ENCODE data around the gene CCDC195. TPM values are rescaled to one million over a fixed set of nuclear protein-coding genes. Genes with fewer than 3 reads are reported as not detected.

Gene CCDC195
- total RNA-seq, 4 donors from 2014 or later, result not detected

DNA sequence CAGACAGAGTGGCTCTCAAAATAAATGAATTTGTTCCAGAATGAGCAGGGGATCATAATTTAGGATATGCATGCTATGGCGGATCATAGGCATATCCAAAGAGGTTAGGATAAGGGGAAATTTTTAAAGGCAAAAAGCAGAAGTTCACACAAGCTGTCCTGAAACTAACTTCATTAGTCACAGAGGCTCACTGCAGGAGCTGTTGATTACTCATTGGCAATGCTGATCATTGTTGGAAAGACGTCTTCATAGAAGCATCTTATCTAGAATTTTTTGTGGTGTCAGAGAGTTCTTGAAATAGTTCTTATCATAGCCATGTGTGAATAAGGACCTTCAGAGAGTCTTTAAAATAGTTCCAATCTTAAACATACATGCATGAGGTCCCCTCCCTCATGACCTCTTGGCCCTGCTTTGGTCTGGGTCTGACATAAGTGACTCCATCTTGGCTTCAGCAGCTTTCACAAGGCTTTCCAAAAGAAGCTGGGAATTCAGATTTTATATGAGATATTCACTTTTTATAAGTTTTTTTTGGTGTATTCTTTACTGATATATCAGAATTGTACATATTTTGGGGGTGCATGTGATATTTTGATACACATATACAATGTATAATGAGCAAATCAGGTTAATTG is 7.5 kb upstream of the CCDC195 start:
- H3K4me1 ChIP-seq, result no peaks in the 10 kb centered on the region
- no peak overlapping the region for H3K27ac ChIP-seq
- DNase-seq, result no peak
- WGBS, 2 donors (ENCODE audit: low coverage in 1 of 2), result 70 to 75% methylated on average over 2 of the region's 2 CpGs
- intact Hi-C loops (cut with DNase I; ENCODE audit: low total_unique reads), result no loop called here
- H3K9me3 ChIP-seq, result peaks cover 0 to 6% of the 10 kb centered on the region in 2 donors
- no peak overlapping the region for H3K4me3 ChIP-seq
- TF ChIP-seq, protein P1, sequence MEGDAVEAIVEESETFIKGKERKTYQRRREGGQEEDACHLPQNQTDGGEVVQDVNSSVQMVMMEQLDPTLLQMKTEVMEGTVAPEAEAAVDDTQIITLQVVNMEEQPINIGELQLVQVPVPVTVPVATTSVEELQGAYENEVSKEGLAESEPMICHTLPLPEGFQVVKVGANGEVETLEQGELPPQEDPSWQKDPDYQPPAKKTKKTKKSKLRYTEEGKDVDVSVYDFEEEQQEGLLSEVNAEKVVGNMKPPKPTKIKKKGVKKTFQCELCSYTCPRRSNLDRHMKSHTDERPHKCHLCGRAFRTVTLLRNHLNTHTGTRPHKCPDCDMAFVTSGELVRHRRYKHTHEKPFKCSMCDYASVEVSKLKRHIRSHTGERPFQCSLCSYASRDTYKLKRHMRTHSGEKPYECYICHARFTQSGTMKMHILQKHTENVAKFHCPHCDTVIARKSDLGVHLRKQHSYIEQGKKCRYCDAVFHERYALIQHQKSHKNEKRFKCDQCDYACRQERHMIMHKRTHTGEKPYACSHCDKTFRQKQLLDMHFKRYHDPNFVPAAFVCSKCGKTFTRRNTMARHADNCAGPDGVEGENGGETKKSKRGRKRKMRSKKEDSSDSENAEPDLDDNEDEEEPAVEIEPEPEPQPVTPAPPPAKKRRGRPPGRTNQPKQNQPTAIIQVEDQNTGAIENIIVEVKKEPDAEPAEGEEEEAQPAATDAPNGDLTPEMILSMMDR (IDR thresholded peaks at IDR 0.05), result no peak
- TF ChIP-seq POLR2A (IDR thresholded peaks at IDR 0.05) (no peak), EP300 (IDR thresholded peaks at IDR 0.05; ENCODE audit: low read depth) (no peak), POLR2AphosphoS5 (IDR thresholded peaks at IDR 0.05) (no peak)
- no peaks in the 10 kb centered on the region for H3K27me3 ChIP-seq
- H3K36me3 ChIP-seq, result no peaks in the 10 kb centered on the region
- in situ Hi-C loops (cut with MboI; ENCODE audit: low pct_ligation_motif_present in 1 of 4, low pct_unique_long_range_greater_than_20kb in 1 of 4, low sequenced_read_pairs in 3 of 4), result no loop called here

DNA sequence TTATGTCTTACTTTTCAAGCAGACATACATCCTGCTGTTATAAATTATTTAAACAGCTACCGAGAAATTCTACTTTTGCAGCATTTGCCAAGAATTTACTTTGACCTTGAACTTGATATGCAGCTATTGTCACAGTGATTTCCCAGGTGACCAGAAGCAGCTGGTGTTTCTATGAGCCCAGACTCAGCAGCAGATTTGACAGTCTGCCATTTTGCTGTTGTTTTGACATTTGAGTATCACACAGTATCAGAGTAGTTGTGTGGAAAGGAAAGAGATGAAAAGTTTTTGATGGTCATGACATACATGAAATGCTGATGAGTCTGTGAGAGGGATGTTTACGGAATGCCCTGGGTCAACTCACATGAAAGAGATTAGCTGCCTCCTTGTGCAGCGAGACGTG is 6.6 kb upstream of the CCDC195 start:
- H3K9me3 ChIP-seq, result no peaks in the 10 kb centered on the region
- in situ Hi-C loops (cut with MboI; ENCODE audit: low pct_ligation_motif_present in 1 of 4, low pct_unique_long_range_greater_than_20kb in 1 of 4, low sequenced_read_pairs in 3 of 4), result no loop called here
- no peak overlapping the region for H3K27ac ChIP-seq
- no peak for DNase-seq
- H3K27me3 ChIP-seq, result no peaks in the 10 kb centered on the region
- 82 to 90% methylated on average over 2 to 4 of the region's 4 CpGs for WGBS, 2 donors (ENCODE audit: low coverage in 1 of 2)
- no peaks in the 10 kb centered on the region for H3K36me3 ChIP-seq
- no peaks in the 10 kb centered on the region for H3K4me1 ChIP-seq
- intact Hi-C loops (cut with DNase I; ENCODE audit: low total_unique reads), result no loop called here
- TF ChIP-seq, protein P1 (IDR thresholded peaks at IDR 0.05), result no peak
- TF ChIP-seq EP300 (IDR thresholded peaks at IDR 0.05; ENCODE audit: low read depth) (no peak), POLR2A (IDR thresholded peaks at IDR 0.05) (no peak), POLR2AphosphoS5 (IDR thresholded peaks at IDR 0.05) (no peak)
- H3K4me3 ChIP-seq, result no peak overlapping the region

DNA sequence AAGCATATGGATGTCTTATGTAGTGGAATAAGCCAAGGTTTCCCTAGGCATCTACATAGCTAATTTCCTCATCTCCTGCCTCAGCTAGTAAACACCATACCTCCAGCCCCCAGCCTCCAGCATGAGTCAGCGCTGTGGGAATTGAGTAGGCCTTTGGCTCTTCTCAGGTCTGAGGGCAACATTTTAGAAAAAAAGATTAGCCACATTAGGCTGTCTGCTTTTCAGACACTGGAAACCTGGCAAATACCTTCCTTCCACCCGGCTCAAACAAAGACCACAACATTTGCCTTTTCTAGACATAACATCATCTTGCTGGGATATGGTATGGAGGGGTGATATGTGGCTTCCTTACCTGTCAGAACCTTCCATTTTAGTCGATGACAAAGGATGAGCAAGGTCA is 6.1 kb upstream of the CCDC195 start:
- TF ChIP-seq EP300 (IDR thresholded peaks at IDR 0.05; ENCODE audit: low read depth) (no peak), POLR2A (IDR thresholded peaks at IDR 0.05) (no peak), POLR2AphosphoS5 (IDR thresholded peaks at IDR 0.05) (no peak)
- TF ChIP-seq, protein P1 (IDR thresholded peaks at IDR 0.05), result no peak
- intact Hi-C loops (cut with DNase I; ENCODE audit: low total_unique reads), result no loop called here
- Histone ChIP-seq H3K27me3 (no peaks in the 10 kb centered on the region), H3K27ac (no peak overlapping the region), H3K4me3 (no peak overlapping the region), H3K9me3 (no peaks in the 10 kb centered on the region), H3K4me1 (no peaks in the 10 kb centered on the region), H3K36me3 (no peaks in the 10 kb centered on the region)
- no peak for DNase-seq
- in situ Hi-C loops (cut with MboI; ENCODE audit: low pct_ligation_motif_present in 1 of 4, low pct_unique_long_range_greater_than_20kb in 1 of 4, low sequenced_read_pairs in 3 of 4), result no loop called here
- WGBS, 2 donors (ENCODE audit: low coverage in 1 of 2), result 69 to 86% methylated on average over 2 to 3 of the region's 3 CpGs

DNA sequence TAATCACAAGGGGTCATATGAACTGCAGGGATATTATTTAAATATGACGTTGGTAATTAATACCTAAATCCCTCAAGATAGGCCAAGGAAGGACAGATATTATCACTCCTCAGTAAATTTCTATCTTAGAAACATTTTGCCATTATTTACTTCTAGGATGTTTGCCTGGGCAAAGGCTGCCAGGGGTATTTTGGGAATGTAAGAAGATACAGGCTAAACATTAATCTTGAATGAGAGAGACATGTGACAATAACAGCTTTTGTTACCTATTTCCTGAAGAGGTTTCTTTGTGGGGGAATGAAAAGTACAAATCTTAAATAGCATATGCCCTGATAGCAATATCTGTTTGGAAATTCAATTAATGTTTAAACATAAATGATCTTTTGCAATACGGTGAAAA is 756 bp upstream of the CCDC195 start:
- no peak for DNase-seq
- TF ChIP-seq EP300 (IDR thresholded peaks at IDR 0.05; ENCODE audit: low read depth) (no peak), POLR2AphosphoS5 (IDR thresholded peaks at IDR 0.05) (no peak), POLR2A (IDR thresholded peaks at IDR 0.05) (no peak)
- TF ChIP-seq, protein P1 (IDR thresholded peaks at IDR 0.05), result no peak
- Histone ChIP-seq H3K4me1 (no peaks in the 10 kb centered on the region), H3K27ac (no peak overlapping the region), H3K9me3 (no peaks in the 10 kb centered on the region), H3K4me3 (no peak overlapping the region), H3K27me3 (no peaks in the 10 kb centered on the region), H3K36me3 (no peaks in the 10 kb centered on the region)
- in situ Hi-C loops (cut with MboI; ENCODE audit: low pct_ligation_motif_present in 1 of 4, low pct_unique_long_range_greater_than_20kb in 1 of 4, low sequenced_read_pairs in 3 of 4), result no loop called here
- intact Hi-C loops (cut with DNase I; ENCODE audit: low total_unique reads), result no loop called here
- WGBS, 2 donors (ENCODE audit: low coverage in 1 of 2), result 44 to 72% methylated on average over 2 of the region's 2 CpGs
